PC-9 (cell line): Measurements from ENCODE around the gene LMO4.

ENCODE experiments used
- EZH2 ChIP-seq: fragments of 200-600 bp; sonication (generic); IDR thresholded peaks from 2 replicates; pipeline ENCODE4 v1.8.0; 2017; ENCODE audit warnings: antibody characterized with exemption, low read depth
- TF ChIP-seq, protein P1 (sequence below): fragments of 200-600 bp; sonication (generic); conservative IDR thresholded peaks from 2 replicates; pipeline ENCODE4 v1.6.1; 2017; ENCODE audit warnings: mixed run types, antibody characterized with exemption, mild to moderate bottlenecking, moderate library complexity

DNA sequence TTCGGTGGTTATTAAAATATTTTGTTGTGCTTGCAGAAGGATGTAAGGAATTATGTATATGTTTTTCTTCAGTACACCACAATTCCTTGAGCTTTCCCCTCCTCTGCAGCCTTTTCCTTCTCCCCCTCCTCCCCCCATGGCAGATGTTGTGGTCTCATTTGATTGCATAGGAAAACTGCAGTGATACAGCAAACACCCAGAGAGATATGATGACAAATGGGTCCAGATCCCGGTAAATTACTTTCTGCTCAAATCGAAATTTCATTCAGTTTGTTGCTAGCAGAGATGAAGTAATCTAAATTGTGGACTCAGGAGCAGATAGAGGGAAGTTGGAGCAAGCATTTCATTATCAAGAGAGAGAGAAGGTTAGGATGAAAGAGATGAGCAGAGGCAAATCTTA lies 9.9 kb downstream of the LMO4 start:
- TF ChIP-seq, protein P1, sequence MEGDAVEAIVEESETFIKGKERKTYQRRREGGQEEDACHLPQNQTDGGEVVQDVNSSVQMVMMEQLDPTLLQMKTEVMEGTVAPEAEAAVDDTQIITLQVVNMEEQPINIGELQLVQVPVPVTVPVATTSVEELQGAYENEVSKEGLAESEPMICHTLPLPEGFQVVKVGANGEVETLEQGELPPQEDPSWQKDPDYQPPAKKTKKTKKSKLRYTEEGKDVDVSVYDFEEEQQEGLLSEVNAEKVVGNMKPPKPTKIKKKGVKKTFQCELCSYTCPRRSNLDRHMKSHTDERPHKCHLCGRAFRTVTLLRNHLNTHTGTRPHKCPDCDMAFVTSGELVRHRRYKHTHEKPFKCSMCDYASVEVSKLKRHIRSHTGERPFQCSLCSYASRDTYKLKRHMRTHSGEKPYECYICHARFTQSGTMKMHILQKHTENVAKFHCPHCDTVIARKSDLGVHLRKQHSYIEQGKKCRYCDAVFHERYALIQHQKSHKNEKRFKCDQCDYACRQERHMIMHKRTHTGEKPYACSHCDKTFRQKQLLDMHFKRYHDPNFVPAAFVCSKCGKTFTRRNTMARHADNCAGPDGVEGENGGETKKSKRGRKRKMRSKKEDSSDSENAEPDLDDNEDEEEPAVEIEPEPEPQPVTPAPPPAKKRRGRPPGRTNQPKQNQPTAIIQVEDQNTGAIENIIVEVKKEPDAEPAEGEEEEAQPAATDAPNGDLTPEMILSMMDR, result no peak
- no peak for TF ChIP-seq EZH2
